Measurements from ENCODE around the gene MSANTD1.

MSANTD1 gene

DNA sequence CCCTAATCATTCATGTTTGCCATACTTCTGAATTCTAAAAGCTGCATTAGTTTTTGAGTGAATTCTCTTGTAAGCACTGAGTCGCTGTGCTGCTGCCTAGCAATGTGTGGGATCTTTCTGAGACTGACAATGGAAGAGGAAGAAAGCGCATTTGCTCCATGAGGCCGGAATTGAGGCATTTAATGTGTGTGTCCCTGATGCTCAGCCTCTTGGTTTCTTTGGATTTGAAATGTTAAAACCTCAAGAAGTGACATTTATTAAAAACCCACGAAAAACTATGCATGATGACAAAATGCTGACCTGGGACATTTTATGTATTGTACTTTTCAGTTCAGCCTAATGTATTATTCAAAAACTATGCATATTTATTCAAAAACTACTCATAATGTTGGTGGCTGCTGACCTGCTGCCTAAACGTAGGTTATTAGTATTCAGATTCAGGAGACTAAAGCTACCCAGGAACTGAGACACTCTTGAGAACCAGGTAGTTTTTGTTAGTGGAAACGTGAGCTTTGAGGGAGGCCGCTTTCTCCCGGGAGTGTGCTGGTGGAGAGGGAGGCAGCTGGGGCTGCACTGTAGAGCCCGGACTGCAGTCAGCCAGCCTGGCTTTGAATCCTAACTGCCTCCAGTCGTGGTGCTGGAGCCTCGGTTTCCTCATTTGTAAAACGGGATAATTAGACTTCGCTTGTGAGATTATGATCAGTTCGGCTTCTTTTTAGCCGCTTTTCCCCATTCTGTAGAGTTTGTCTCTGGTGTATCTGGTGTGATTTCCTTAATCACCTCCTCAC is 55.2 kb downstream of the MSANTD1 start:
- H3K79me2 ChIP-seq (ENCODE audit: low read length) = no peaks in the 10 kb centered on the region
- no peak overlapping the region for H3K27ac ChIP-seq (ENCODE audit: low read length)
- H3K4me1 ChIP-seq (ENCODE audit: low read length) = peaks cover 23% of the 10 kb centered on the region
- H2AFZ ChIP-seq (ENCODE audit: low read depth, low read length) = no peak overlapping the region
- H4K20me1 ChIP-seq (ENCODE audit: insufficient read depth, low read length) = no peaks in the 10 kb centered on the region
- H3K9me3 ChIP-seq (ENCODE audit: insufficient read depth, low read length) = no peaks in the 10 kb centered on the region
- no peaks in the 10 kb centered on the region for H3K36me3 ChIP-seq (replicated peaks; ENCODE audit: low read depth, low read length)
- no peak overlapping the region for H3K9ac ChIP-seq (ENCODE audit: low read length)
- no peak overlapping the region for H3K4me3 ChIP-seq (ENCODE audit: low read length)
- peaks cover 15% of the 10 kb centered on the region for H3K27me3 ChIP-seq (ENCODE audit: low read depth, low read length)
- TF ChIP-seq, protein P1, sequence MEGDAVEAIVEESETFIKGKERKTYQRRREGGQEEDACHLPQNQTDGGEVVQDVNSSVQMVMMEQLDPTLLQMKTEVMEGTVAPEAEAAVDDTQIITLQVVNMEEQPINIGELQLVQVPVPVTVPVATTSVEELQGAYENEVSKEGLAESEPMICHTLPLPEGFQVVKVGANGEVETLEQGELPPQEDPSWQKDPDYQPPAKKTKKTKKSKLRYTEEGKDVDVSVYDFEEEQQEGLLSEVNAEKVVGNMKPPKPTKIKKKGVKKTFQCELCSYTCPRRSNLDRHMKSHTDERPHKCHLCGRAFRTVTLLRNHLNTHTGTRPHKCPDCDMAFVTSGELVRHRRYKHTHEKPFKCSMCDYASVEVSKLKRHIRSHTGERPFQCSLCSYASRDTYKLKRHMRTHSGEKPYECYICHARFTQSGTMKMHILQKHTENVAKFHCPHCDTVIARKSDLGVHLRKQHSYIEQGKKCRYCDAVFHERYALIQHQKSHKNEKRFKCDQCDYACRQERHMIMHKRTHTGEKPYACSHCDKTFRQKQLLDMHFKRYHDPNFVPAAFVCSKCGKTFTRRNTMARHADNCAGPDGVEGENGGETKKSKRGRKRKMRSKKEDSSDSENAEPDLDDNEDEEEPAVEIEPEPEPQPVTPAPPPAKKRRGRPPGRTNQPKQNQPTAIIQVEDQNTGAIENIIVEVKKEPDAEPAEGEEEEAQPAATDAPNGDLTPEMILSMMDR (IDR thresholded peaks at IDR 0.05; ENCODE audit: low read depth, low read length) = no peak
- TF ChIP-seq EZH2phosphoT487 (IDR thresholded peaks at IDR 0.05; ENCODE audit: low read depth) = no peak
- H3K4me2 ChIP-seq (ENCODE audit: low read length) = no peak overlapping the region

DNA sequence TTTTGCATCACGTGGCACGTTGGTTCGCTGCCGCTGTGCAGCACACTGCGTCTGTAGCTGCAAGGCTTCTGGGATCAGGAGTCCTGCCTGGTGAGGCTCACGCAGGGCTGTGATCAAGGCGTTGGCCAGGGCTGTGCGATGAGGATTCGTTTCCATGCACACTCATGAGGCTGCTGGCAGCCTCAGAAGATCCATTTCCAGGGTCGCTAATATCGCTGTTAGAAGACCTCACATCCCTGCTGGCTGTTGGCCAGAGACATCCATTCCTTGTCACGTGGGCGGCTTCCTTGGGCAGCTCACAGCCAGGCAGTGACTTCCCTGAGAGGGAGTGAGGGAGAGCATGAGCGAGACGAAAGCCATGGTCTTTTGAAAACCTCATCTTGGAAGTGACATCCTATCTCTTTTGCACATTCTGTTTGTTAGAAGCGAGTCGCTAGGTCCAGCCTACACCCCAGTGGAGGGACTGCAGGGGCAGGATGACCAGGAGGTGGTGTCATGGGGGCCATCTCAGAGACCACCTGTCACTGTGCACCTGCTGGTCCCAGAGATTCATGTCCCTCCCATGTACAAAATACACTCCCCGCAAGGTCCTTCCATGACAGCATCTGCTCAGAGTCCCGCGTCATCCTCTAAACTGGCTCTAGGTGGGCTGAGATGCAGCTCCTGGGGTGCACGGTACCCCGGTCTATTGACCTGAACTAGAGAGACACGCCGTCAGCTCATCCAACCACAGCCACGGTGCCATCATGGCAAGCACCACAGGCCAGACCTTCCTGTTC is 56.1 kb downstream of the MSANTD1 start:
- Histone ChIP-seq H3K9me3 (ENCODE audit: insufficient read depth, low read length) (no peaks in the 10 kb centered on the region), H3K79me2 (ENCODE audit: low read length) (no peaks in the 10 kb centered on the region), H3K4me2 (ENCODE audit: low read length) (no peak overlapping the region), H3K27ac (ENCODE audit: low read length) (no peak overlapping the region), H2AFZ (ENCODE audit: low read depth, low read length) (no peak overlapping the region), H4K20me1 (ENCODE audit: insufficient read depth, low read length) (no peaks in the 10 kb centered on the region), H3K9ac (ENCODE audit: low read length) (no peak overlapping the region), H3K27me3 (ENCODE audit: low read depth, low read length) (peaks cover 10% of the 10 kb centered on the region), H3K4me1 (ENCODE audit: low read length) (peaks cover 23% of the 10 kb centered on the region), H3K4me3 (ENCODE audit: low read length) (no peak overlapping the region), H3K36me3 (replicated peaks; ENCODE audit: low read depth, low read length) (no peaks in the 10 kb centered on the region)
- no peak for TF ChIP-seq EZH2phosphoT487 (IDR thresholded peaks at IDR 0.05; ENCODE audit: low read depth)
- TF ChIP-seq, protein P1 (IDR thresholded peaks at IDR 0.05; ENCODE audit: low read depth, low read length) = no peak

DNA sequence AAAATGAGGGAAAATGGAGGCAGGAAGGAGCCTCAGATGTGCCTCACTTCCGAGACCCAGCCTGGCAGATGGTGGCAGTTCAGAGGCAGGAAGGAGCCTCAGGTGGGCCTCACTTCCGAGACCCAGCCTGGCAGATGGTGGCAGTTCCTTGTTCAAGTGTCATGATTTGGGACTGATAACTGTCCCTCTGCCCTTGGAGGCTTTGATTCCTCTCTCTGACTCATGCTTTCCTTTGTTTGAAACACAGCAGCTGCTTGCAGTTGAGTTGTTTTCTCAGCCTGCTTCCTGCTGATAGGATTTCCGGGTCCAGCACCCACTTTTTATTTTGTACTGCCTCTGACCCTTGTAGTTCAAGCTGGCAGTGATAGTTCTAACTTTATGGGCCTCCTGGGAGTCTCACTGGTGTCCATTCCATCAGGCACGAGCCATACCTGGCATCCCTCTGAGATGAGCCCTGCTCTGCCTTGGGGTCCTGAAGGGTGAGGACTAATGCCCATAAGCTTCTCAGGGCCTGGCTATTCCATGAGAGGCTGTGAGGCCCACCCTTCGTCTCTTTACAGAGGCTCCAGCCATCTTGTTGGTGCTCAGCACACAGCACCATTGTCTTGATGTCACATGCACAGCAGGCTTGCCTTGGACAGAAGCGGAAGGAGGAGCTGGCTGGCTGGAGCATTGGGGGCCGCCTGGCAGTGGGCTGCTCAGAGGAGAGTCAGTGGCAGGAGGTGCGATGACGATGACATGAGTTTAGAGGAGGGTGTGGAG is 56.8 kb downstream of the MSANTD1 start:
- no peaks in the 10 kb centered on the region for H3K36me3 ChIP-seq (replicated peaks; ENCODE audit: low read depth, low read length)
- H3K4me3 ChIP-seq (ENCODE audit: low read length) = no peak overlapping the region
- no peak overlapping the region for H3K27ac ChIP-seq (ENCODE audit: low read length)
- no peak overlapping the region for H3K9ac ChIP-seq (ENCODE audit: low read length)
- H3K79me2 ChIP-seq (ENCODE audit: low read length) = no peaks in the 10 kb centered on the region
- H3K27me3 ChIP-seq (ENCODE audit: low read depth, low read length) = peaks cover 10% of the 10 kb centered on the region
- TF ChIP-seq EZH2phosphoT487 (IDR thresholded peaks at IDR 0.05; ENCODE audit: low read depth) = no peak
- TF ChIP-seq, protein P1 (IDR thresholded peaks at IDR 0.05; ENCODE audit: low read depth, low read length) = no peak
- H4K20me1 ChIP-seq (ENCODE audit: insufficient read depth, low read length) = no peaks in the 10 kb centered on the region
- no peak overlapping the region for H2AFZ ChIP-seq (ENCODE audit: low read depth, low read length)
- peaks cover 23% of the 10 kb centered on the region for H3K4me1 ChIP-seq (ENCODE audit: low read length)
- H3K4me2 ChIP-seq (ENCODE audit: low read length) = no peak overlapping the region
- H3K9me3 ChIP-seq (ENCODE audit: insufficient read depth, low read length) = no peaks in the 10 kb centered on the region
